ENCODE measurements around the gene PROC.

The PROC gene

GRCh38 chr2:127392828-127393578 lies 25.2 kb upstream of the PROC start:
- no peak for DNase-seq (ENCODE audit: low read depth)
- no peak for TF ChIP-seq CTCF (IDR thresholded peaks at IDR 0.05; ENCODE audit: control insufficient read depth, insufficient read depth, low read depth, low read length, missing control alignments)
- H3K4me3 ChIP-seq (ENCODE audit: control insufficient read depth, low read depth, low read length): no peak overlapping the region

- no peak for TF ChIP-seq CTCF (IDR thresholded peaks at IDR 0.05; ENCODE audit: control insufficient read depth, insufficient read depth, low read depth, low read length, missing control alignments)
- DNase-seq (ENCODE audit: low read depth): no peak
- H3K4me3 ChIP-seq (ENCODE audit: control insufficient read depth, low read depth, low read length): no peak overlapping the region
Measured at GRCh38 chr2:127394492-127394891, 23.7 kb upstream of the PROC start.

GRCh38 chr2:127397568-127398238 lies 20.5 kb upstream of the PROC start:
- DNase-seq (ENCODE audit: low read depth): no peak
- no peak overlapping the region for H3K4me3 ChIP-seq (ENCODE audit: control insufficient read depth, low read depth, low read length)
- TF ChIP-seq CTCF (IDR thresholded peaks at IDR 0.05; ENCODE audit: control insufficient read depth, insufficient read depth, low read depth, low read length, missing control alignments): no peak

- TF ChIP-seq CTCF (IDR thresholded peaks at IDR 0.05; ENCODE audit: control insufficient read depth, insufficient read depth, low read depth, low read length, missing control alignments): no peak
- peak; percentile 59 for DNase-seq (ENCODE audit: low read depth)
- no peak overlapping the region for H3K4me3 ChIP-seq (ENCODE audit: control insufficient read depth, low read depth, low read length)
Measured at GRCh38 chr2:127398239-127398590, 20.0 kb upstream of the PROC start.

GRCh38 chr2:127400533-127400896 lies 17.7 kb upstream of the PROC start:
- no peak overlapping the region for H3K4me3 ChIP-seq (ENCODE audit: control insufficient read depth, low read depth, low read length)
- no peak for TF ChIP-seq CTCF (IDR thresholded peaks at IDR 0.05; ENCODE audit: control insufficient read depth, insufficient read depth, low read depth, low read length, missing control alignments)
- no peak for DNase-seq (ENCODE audit: low read depth)

GRCh38 chr2:127400897-127401756 lies 17.1 kb upstream of the PROC start:
- no peak for DNase-seq (ENCODE audit: low read depth)
- H3K4me3 ChIP-seq (ENCODE audit: control insufficient read depth, low read depth, low read length): no peak overlapping the region
- TF ChIP-seq CTCF (IDR thresholded peaks at IDR 0.05; ENCODE audit: control insufficient read depth, insufficient read depth, low read depth, low read length, missing control alignments): no peak

Data from AG09309 (cell line).